ENCODE results near the gene AXL.
A peak's percentile ranks its signal among the peaks of the same experiment; 100 is the strongest.
"Not testable (repeated sequence)": the region's sequence is repeated elsewhere in the genome, so short reads cannot be mapped to it uniquely, and the experiment has no call there.

Gene AXL

DNA sequence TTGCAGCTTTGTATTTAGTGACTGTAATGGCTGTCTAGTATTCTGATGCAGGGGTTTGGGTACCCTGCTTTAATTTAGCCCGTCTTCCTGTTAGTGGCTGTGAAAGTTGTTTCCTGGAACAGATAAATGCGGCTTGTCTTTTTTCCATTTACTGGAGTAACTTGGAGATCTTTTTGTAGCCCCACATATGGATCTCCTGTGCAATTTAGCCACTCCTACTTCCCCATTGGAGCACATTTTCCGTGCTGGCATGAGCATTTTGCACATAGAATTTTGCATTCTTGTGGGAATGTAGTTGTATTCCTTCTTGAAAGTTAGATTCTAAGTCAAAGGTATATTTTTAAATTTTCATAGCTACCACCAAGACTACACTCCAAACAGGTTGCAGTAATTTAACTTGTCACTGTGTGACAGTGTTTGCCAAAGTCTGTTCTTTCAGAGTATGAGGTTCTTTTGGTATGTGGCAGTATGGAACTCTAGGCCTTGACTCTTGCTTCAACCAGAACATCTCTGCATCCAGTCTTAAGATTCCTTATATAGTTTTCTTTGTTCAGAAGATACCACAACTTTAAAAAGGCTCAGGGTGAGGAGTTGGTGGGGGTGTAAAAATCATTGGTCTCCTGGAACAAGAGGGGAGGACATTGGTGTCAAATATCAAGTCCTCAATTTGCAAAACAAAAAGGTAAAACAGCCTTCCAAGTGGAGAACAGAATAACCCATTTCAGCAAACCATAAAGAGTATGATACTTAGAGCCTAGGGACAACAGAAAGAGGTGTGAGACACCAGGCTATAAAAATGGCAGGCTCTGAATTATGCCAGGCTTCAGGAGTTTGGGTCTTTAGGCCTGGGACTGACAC, 69.9 kb downstream of the AXL start:
- DNase-seq, result no peak

DNA sequence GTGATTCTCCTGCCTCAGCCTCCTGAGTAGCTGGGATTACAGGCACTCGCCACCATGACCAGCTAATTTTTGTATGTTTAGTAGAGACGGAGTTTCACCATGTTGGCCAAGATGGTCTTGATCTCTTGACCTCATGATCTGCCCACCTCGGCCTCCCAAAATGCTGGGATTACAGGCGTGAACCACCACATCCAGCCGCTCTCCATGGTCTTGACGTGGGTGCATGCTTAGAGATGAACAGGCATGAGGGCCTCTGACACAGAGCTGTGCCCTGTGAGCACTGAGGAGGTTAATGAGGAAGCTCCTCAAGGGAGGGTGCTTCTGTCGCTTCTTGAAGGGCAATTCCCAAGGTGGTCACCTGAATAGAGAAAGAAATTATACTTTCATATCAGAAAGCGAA, 70.8 kb downstream of the AXL start:
- DNase-seq, result not testable (repeated sequence)

DNA sequence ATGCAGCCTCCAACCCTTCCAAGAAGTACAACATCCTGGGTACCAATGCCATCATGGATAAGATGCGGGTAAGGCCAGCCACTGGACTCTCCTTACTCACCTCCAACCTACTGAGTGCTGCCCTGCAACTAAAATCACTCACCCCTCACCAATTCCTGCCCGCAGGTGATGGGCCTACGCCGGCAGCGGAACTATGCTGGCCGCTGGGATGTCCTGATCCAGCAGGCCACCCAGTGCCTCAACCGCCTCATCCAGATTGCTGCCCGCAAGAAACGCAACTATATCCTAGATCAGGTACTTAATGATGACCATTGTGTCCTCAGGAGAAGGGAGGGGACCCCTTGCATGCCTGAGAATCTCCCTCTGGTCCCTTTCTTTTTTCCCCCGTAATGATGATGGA, 75.4 kb downstream of the AXL start:
- DNase-seq, result no peak

DNA sequence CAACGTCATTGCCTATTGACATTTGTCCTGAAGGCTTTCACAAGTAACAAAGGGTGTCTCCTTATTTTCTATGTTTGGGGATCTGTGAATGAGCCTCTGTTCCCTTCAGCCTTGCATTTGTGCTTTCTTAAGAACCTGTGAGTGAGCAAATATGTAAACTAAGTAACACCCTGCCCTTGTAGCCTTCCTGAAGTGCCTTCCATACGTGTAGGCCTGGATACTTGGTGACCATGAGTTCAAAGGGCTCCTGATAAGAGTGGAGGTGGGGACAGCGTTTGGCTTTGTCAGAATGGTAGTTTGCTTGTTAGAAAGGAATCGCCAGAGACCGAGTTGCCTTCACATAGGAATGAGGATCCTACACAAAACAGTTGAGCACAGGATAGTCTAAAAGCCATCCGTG, 76.5 kb downstream of the AXL start:
- DNase-seq, result no peak

DNA sequence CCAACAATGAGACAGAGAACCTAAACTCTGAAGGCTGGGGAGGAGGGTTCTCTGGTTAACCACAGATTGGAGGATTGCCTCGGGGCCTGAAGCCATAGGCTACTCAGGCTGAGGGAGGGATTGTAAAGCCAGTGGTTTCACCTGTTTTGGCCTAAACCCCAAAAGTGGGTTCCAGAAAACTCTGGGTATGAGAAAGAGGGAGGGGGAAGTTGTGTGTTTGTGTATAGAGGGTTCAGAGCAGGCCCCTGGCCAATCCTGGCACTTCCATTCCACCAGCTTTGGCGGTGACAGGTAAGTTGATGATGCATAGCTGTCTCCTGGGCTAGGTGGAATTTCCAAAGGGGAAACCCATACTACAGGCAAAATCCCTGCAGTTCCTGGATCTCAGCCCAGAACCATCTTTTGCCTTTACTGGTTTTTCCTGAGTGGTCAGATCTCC, 77.4 kb downstream of the AXL start:
- DNase-seq, result peak; percentile 40

DNA sequence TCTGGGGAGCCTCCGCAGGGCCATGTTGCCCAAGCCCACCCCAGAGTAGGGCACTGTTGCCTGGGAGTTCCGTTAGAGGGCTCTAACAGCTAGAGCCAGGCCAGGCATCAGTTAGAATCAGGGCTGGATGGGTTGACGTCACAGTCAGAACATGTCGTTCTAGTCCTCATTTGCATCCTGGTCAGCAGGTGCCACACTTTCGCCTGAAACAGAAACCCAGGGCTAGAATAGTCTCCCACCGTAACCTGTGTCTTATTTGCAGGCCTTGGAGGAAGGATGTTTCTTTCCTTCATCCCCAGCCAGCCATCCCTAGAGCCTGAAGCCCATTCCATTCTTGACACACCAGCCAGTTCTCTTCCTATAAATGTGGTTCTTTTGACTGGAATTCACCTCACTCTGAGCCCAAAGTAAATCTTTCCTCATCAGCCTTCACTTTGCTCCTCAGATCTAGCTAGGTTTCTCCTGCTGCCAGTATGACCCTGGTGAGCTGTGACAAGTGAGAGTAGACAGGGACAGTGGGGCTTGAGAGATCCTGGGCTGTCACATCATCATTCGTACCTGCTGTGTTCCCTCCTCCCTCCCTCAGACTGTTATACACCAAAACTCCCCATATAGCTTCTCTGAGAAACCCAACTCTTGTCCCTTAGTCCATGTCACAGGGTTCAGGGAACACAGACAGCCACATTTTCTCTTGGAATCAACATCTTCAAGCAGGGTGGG, 78.8 kb downstream of the AXL start:
- peak; percentile 49 for DNase-seq

DNA sequence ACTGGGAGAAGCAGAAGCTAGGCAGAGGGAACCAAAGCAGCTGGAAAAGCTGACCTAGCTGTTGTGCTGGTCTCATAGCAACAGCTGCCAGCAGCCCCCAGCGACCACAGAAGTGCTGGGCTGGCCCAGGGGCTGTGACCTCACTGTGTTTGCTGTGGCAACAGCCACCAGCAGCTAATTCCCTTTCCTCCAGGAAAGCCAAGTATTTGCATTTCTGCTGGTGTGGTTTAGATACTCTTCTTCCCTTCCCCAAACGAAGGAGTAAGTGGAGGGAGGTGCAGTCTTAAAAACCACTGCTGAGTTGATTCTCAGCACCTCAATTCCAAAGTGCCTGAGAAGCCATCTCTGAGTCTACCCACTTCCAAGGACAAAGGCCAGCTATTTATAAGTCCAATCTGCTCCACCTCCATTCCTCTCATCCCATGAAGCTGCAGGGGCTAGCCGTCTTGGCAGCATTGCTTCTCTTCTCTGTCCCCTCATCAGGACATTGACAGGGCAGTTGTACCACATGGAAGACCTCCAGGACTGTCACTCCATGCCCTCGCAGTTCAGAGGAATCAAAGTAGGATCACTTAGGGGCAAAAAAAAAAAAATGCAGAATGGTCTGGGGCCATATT, 79.4 kb downstream of the AXL start:
- peak; percentile 88 for DNase-seq

DNA sequence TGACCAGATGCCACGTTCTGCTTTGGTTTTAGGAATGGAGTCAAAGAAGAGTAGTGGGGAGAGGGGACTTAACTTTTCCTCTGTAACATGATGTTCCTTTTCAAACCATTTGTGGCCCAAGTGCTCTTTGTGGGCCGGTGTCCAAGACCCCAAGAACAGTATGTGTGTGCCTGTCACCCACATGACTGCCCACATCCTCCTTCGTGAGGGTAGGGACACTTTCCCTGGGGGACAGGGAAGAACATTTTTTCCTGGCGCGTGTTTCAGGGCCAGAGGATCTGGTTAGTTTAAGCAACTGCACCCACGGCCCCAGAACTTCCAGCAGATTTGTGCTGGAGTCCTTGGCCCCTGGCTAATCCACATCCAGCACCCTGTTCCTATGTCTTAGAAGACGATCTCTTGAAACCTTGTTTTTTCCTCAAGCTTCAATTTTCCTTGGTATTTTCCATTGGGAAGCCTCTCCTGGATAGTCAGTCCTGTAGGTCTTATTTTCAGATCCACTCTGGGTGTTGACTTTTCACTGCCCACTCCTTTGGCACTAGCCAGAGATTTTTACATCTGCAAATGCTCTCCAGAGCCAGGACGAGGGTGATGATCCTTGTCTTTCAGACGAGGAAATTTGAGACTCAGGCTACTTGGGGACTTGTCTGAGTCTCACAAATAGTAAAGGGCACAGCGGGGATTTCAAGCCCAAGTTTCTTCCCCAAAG, 80.2 kb downstream of the AXL start:
- DNase-seq, result no peak

DNA sequence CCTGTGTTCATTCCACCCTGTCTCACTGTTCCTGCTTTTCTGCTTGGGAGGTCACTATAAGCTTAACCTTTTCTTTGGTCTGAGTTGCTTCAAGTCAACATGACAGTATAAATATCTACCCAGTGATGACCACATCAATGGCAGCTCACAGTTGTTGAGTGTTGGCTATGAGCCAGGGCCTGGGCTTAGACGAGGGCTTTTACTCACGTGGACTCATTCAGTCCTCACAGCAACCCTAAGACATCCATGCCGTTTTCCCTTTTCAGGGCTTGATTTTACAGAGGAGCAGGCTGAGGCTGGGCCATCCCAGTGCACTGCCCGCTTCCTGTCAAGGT, 80.7 kb downstream of the AXL start:
- DNase-seq, result peak; percentile 73

DNA sequence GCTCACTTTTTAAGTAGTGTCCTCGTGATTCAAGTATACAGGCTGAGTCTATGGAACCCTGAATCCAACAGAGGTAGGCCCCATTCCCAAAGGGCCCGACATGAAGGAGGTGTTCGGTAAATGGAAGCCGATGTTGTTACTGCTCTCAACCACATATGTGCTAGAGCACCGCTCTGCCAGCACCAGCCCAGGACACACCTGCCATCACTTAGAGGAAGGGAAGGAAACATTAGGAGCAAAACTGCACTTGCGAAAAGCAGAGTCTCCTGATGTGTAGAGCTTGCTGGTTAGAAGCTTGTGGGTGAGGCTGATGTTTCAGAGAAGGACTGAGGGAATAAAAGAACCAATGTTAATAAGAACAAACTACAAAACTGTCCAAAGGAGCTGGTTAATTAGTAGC, 81.5 kb downstream of the AXL start:
- DNase-seq, result no peak

DNA sequence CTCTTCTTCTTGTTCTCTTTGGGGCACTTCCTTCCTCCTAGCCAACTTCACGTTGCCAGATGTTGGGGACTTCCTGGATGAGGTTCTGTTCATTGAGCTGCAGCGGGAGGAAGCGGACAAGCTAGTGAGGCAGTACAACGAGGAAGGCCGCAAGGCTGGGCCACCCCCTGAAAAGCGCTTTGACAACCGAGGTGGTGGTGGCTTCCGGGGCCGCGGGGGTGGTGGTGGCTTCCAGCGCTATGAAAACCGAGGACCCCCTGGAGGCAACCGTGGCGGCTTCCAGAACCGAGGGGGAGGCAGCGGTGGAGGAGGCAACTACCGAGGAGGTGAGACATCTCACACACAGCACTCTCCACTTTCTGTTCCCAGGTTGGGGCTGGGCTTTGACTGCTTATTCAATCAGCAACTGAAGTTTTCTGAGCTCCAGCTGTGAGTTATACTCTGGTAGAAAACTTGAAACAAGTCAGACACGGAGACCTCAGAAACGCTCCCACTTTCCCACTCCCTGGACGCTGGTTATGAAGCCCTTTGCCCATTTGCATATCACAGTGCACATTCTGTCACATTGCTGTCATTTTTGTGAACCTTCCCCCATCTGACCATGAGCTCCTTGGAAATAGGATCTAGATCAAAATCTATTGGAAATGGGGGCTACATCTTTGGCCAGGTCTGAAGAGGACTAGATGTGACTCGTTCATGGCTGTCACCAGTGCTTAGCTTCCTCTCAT, 83.8 kb downstream of the AXL start:
- DNase-seq, result peak; percentile 80

DNA sequence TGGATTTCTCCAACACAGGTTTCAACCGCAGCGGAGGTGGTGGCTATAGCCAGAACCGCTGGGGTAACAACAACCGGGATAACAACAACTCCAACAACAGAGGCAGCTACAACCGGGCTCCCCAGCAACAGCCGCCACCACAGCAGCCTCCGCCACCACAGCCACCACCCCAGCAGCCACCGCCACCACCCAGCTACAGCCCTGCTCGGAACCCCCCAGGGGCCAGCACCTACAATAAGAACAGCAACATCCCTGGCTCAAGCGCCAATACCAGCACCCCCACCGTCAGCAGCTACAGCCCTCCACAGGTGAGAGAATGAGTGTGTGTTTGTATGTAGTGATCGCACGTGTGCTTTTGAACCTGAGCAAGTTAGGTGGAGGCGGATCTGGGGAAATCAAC, 84.9 kb downstream of the AXL start:
- peak; percentile 69 for DNase-seq

DNA sequence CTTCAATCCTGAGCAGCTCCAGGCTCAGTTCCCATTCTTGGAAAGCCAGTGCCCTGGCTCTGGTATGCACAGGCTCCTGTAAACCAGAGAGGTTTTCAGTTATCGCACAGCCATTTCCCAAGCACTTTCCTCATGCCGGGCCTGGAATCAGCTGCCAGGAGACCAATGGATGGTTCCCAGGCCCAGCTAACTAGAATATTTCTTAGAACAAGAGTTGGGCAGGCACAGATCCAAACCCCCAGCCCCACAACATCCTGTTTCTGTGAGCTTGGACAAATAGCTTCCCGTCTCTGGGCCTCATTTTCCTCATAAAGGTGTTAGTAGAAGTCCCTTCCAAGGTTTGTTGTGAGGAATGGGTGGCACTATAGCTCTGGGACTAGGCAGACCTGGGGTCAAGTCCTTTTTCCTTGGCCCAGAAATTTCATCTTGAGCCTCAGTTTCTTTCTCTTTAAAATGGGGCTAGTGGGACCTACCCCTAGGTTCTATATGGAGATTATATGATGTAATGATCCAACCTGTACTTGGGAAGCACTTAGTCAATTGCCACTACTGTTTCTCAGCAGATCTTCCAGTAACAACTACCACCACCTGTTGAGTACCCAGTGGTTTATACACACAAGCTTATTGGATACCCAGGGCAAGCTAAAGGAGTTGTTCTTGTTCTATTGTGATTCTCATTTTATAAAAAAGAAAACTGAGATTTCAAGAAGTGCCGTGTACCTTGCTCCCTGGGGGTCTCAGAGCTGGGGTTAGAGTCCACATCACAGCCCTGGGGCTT, 85.9 kb downstream of the AXL start:
- no peak for DNase-seq

DNA sequence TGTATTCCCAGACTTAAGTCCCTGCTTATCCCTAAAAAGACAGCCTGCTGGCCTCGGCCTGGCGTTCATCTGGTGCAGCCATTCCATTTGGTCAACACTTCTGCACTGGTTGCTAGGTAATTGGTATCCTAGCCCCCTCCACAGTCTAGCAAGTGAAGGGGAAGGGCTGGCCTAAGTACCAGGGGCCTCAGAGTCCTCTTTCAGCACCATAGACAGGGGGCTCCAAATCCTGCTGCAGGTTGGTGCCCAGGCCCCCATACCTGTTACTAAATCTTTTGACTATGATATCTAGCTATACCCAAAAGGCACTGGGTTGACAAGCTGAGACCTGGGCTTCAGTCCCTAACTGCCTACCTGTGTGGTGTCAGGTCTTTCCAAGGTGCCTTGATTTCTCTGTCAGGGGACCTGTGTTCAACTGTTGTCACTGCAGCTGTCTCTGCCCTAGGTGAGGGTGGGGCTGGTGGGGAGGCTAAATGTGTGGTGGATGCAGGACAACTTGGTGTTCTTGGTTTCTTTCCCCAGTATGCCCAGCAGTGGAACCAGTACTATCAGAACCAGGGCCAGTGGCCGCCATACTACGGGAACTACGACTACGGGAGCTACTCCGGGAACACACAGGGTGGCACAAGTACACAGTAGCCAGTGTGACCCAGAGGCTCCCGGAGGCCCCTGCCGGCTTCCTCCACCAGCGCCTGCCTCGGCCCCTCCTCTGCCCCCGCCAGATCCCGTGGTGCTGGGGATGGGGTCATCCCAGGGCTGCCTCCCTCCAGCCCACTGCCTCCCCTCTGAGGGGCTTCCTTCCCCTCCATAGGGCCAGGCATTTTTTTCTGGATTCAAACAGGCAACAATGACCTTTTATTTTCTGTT, 87.1 kb downstream of the AXL start:
- DNase-seq, result no peak

DNA sequence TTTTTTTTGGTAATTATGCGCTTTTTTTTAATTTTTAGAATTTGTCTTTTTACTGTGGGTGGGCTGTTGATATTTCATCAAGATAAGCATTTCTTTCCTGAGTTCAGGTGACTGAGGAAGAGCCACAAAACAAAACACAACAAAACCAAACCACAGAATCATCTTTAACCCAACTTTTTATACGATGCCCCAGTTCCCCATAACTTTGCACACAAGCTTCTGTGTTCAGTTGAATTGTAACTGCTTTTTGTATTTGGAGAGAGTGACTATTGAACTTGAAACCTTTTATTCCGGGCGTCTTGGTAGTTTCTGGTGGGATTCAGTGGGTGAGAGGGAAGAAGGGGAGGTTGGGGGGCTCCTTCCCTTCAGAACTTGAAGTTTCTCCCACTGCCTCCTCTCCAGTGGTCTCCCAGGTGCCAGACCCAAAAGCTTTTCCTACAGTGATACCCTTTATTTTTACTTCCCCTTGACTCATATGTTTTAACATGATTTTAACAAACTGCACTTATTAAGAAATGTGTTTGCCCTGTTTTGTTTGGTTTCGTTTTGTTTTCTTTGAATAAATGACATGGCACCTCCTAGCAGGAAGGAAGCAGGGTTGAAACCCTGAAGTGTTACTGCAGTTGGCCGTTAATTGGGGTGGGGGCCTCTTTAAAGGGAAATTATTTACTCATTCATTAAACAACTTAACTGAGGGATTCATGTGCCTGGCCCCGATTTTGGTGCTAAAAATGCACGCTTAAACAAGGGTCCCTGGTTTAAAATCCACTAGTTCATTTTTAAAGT, 88.3 kb downstream of the AXL start:
- peak; percentile 83 for DNase-seq

DNA sequence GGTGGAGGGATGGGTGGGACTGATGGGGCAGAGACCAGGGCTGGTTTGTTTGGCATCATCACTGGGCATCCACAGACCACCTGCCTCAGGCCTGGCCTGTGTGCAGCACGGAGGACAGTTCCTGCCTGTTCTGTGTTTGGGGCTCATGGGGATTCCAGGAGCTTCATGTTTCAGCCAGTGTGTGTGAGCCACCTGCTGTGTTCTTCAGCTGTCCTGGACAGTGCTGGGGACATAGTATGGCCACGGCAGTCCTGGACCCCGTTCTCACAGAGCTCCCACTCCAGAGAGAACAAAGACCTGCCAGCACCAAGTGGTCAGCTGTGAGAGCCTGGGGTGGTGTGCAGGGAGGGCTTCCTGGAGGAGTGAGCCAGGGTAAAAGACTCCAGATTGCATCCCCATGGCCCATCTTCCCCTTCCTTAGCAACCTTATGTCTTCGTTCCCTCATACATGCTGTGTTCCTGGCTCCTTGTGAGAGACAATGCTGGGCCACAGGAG, 89.0 kb downstream of the AXL start:
- DNase-seq, result no peak

DNA sequence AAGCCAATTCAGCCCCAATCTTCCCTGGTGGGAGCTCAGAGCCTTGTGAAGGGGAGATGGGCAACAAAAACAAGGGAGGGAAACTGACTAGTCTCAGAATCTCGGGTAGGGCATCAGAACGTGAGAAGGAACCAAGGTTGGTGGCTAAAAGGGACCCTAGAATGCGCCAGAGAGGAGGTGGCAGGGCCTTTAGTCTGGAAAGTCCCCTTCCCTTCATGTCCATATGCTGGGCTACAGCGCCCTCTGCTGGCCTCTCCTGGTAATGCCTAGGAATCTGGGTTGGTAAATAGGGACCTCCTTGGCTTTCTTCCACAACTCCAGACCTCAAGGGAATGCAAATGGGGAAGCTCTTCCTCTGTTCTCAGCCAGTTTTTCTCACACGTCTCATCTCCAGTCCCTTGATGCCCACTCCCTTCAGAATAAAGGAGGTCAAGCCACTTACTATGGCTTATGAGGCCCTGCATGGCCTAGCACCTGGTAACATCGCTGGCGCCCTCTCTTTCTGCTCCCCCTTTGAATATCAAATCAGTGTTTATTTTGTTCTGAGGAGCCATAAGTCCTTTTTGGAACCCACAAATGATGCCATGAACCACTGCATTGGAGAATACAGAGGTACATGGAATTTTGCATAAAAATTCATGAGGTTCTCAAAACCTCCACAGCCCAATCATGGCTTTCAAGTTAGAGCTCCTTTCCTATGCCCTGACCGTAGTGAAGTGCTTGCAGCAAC, 89.6 kb downstream of the AXL start:
- peak; percentile 92 for DNase-seq

DNA sequence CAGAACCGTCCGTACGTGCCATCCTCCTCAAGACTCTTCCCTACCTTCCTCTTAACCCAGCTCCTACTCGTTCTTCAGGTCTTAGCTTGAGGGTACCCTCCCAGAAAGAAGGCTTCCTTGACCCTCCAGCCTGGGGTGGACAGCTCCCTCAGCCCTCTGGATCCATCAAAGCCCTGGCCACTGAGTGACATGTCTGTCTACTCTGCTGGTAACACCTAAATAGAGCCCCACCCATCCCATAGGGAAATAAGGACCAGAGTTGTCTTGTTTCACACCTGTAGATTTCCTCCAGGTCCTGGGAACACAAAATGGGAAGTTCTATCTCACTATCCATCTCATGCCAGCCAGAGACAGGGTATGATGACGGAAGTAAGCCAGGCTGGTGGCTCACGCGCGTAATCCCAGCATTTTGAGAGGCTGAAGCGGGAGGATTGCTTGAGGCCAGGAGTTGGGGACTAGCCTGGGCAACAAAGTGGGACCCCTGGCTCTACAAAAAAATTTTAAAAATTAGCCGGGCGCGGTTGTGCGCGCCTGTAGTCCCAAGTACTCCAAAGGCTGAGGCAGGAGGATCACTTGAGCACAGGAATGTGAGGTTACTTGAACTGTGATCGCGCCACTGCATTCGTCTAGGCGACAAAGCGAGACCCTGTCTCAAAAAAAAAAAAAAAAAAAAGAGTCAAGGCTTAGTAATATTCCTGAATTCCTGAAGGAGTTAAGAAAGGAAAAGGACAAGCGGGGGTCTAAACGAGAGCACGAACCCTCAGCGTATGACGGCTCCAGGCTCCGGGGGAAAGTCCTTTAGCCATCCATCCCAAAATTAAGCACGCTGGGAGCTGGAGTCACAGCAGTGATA, 90.4 kb downstream of the AXL start:
- DNase-seq, result no peak

All from CD4-positive, alpha-beta T cell treated with Interleukin-4 for 4 hours (primary cell).